ENCODE data around the gene TRIM15.

Gene TRIM15

GRCh38 chr6:30145818-30146217 lies 17.5 kb upstream of the TRIM15 start:
- DNase-seq (ENCODE audit: low read depth) = no peak

GRCh38 chr6:30147096-30147495 lies 16.2 kb upstream of the TRIM15 start:
- DNase-seq (ENCODE audit: low read depth) = no peak

GRCh38 chr6:30149234-30149633 lies 14.1 kb upstream of the TRIM15 start:
- no peak for DNase-seq (ENCODE audit: low read depth)

GRCh38 chr6:30149858-30150550 lies 13.3 kb upstream of the TRIM15 start:
- DNase-seq (ENCODE audit: low read depth) = no peak

- no peak for DNase-seq (ENCODE audit: low read depth)
Measured at GRCh38 chr6:30150671-30151395, 12.5 kb upstream of the TRIM15 start.

GRCh38 chr6:30151580-30151979 lies 11.8 kb upstream of the TRIM15 start:
- DNase-seq (ENCODE audit: low read depth) = no peak

- DNase-seq (ENCODE audit: low read depth) = no peak
Measured at GRCh38 chr6:30152016-30152673, 11.2 kb upstream of the TRIM15 start.

- DNase-seq (ENCODE audit: low read depth) = no peak
Measured at GRCh38 chr6:30152910-30153610, 10.3 kb upstream of the TRIM15 start.

GRCh38 chr6:30154061-30154460 lies 9.3 kb upstream of the TRIM15 start:
- DNase-seq (ENCODE audit: low read depth) = no peak

GRCh38 chr6:30154709-30155519 lies 8.4 kb upstream of the TRIM15 start:
- DNase-seq (ENCODE audit: low read depth) = no peak

- DNase-seq (ENCODE audit: low read depth) = no peak
Measured at GRCh38 chr6:30155520-30156261, 7.7 kb upstream of the TRIM15 start.

- no peak for DNase-seq (ENCODE audit: low read depth)
Measured at GRCh38 chr6:30156262-30156599, 7.1 kb upstream of the TRIM15 start.

GRCh38 chr6:30156774-30157173 lies 6.6 kb upstream of the TRIM15 start:
- no peak for DNase-seq (ENCODE audit: low read depth)

- no peak for DNase-seq (ENCODE audit: low read depth)
Measured at GRCh38 chr6:30157581-30157980, 5.8 kb upstream of the TRIM15 start.

GRCh38 chr6:30157999-30158398 lies 5.3 kb upstream of the TRIM15 start:
- DNase-seq (ENCODE audit: low read depth) = no peak

- no peak for DNase-seq (ENCODE audit: low read depth)
Measured at GRCh38 chr6:30158475-30159040, 4.8 kb upstream of the TRIM15 start.

GRCh38 chr6:30160008-30160784 lies 3.1 kb upstream of the TRIM15 start:
- DNase-seq (ENCODE audit: low read depth) = no peak

- no peak for DNase-seq (ENCODE audit: low read depth)
Measured at GRCh38 chr6:30160785-30161531, 2.4 kb upstream of the TRIM15 start, which contains the start of gene TRIM10. TRIM10 (minus strand) TSS chr6:30161211; CDS start chr6:30160858, 353 bp downstream.

Measured in activated T-helper 1 cell treated with Interleukin-2 at 50 U/mL for 16 hours (primary cell).